HG03135 (cell line): ENCODE results near the gene TMEM92.
"Not testable (repeated sequence)": the region's sequence is repeated elsewhere in the genome, so short reads cannot be mapped to it uniquely, and the experiment has no call there.

Source experiments
- ATAC-seq: cut with Tn5 transposase; IDR thresholded peaks from one replicate; pipeline ENCODE4 v1.9.1; 2021; ENCODE audit warnings: mild to moderate bottlenecking, moderate library complexity; ENCODE audit not compliant: unreplicated experiment

The TMEM92 gene

GRCh38 chr17:50261051-50261915 lies 13.0 kb upstream of the TMEM92 start:
- no peak for ATAC-seq

- ATAC-seq = no peak
Observed at GRCh38 chr17:50262001-50262794, 12.1 kb upstream of the TMEM92 start.

- no peak for ATAC-seq
Observed at GRCh38 chr17:50263331-50264262, 10.7 kb upstream of the TMEM92 start.

- no peak for ATAC-seq
Observed at GRCh38 chr17:50264263-50265113, 9.8 kb upstream of the TMEM92 start.

- no peak for ATAC-seq
Observed at GRCh38 chr17:50265212-50265611, 9.1 kb upstream of the TMEM92 start.

GRCh38 chr17:50265690-50266315 lies 8.5 kb upstream of the TMEM92 start:
- ATAC-seq = no peak

- ATAC-seq = no peak
Observed at GRCh38 chr17:50266384-50267073, 7.7 kb upstream of the TMEM92 start.

- ATAC-seq = no peak
Observed at GRCh38 chr17:50267074-50267841, 7.0 kb upstream of the TMEM92 start.

- no peak for ATAC-seq
Observed at GRCh38 chr17:50268026-50268425, 6.2 kb upstream of the TMEM92 start.

GRCh38 chr17:50268743-50269275 lies 5.5 kb upstream of the TMEM92 start:
- ATAC-seq = no peak

- ATAC-seq = no peak
Observed at GRCh38 chr17:50269477-50270434, 4.5 kb upstream of the TMEM92 start.

GRCh38 chr17:50270435-50271362 lies 3.6 kb upstream of the TMEM92 start:
- ATAC-seq = no peak

- ATAC-seq = not testable (repeated sequence)
Observed at GRCh38 chr17:50271363-50271750, 2.9 kb upstream of the TMEM92 start.

- ATAC-seq = no peak
Observed at GRCh38 chr17:50272246-50272645, 2.0 kb upstream of the TMEM92 start.

- ATAC-seq = no peak
Observed at GRCh38 chr17:50272711-50273653, 1.3 kb upstream of the TMEM92 start.
